22Rv1 (cell line): Measurements from ENCODE around the gene NFKBIZ.
A peak's percentile ranks its signal among the peaks of the same experiment; 100 is the strongest.

Experiments used
- H3K27ac ChIP-seq: fragments of 450-650 bp; 2 replicates; pipeline ENCODE4 v1.5.1; 2017
- ZFX ChIP-seq: fragments of 450-650 bp; IDR thresholded peaks from 2 replicates; pipeline ENCODE4 v1.6.1; 2017; ENCODE audit warnings: antibody characterized with exemption, borderline replicate concordance
- TF ChIP-seq, protein P1 (sequence below): fragments of 450-650 bp; IDR thresholded peaks from 2 replicates; pipeline ENCODE4 v1.5.1; 2017; ENCODE audit warnings: mild to moderate bottlenecking

NFKBIZ gene

DNA sequence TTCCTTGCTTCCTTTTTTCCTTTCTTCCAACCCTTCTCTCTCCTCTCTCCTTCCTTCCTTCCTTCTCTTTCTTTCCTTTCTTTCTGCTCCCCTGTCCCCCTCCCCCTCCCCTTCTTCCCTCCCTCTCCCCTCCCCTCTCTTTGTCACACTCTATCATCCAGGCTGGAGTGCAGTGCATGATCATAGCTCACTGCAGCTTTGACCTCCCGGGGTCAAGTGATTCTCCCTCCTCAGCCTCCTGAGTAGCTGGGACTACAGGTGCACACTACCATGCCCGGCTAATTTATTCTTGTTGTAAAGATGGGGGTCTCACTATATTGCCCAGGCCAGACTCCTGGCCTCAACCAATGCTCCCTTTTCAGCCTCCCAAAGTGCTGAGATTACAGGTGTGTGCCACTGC is 18.7 kb downstream of the NFKBIZ start:
- TF ChIP-seq, protein P1, sequence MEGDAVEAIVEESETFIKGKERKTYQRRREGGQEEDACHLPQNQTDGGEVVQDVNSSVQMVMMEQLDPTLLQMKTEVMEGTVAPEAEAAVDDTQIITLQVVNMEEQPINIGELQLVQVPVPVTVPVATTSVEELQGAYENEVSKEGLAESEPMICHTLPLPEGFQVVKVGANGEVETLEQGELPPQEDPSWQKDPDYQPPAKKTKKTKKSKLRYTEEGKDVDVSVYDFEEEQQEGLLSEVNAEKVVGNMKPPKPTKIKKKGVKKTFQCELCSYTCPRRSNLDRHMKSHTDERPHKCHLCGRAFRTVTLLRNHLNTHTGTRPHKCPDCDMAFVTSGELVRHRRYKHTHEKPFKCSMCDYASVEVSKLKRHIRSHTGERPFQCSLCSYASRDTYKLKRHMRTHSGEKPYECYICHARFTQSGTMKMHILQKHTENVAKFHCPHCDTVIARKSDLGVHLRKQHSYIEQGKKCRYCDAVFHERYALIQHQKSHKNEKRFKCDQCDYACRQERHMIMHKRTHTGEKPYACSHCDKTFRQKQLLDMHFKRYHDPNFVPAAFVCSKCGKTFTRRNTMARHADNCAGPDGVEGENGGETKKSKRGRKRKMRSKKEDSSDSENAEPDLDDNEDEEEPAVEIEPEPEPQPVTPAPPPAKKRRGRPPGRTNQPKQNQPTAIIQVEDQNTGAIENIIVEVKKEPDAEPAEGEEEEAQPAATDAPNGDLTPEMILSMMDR: no peak
- TF ChIP-seq ZFX: no peak
- peak overlapping the region; percentile 73 for H3K27ac ChIP-seq

DNA sequence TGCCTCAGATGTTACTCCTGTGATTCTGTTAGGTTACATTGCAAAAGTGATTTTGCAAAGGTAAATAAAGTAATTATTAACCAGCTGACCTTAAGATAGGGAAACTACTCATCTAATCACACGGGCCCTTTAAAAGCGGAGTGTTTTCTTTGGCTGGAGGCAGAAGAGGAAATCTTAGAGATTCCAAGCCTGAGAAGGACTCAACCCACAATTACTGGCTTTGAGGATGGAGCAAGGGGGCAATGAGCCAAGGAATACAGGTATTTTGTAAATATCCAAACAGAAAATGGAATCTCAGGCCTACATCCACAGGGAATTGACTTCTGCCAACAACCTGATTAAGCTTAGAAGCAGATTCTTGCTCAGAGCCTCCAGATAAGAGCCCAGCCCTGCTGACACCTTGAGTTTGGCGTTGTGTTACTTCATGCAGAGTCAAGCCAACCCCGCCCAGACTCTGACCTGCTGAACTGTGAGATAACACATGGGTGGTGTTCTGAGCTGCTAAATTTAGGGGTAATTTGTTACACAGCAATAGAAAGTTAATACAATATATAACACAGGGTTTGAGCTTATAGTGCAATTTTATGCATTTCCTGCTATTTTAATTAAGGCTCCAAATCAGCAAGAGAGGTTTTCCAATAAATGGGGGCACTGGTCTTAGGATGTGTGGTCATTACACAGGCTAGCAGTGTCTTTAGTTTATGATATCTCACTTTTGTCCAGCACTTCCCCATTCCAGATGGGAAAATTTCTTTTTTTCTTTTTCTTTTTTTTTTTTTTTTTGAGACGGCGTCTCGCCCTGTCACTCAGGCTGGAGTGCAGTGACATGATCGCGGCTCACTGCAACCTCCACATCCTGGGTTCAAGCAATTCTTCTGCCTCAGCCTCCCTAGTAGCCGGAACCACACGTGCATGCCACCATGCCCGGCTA is 19.5 kb downstream of the NFKBIZ start:
- H3K27ac ChIP-seq: peak overlapping the region; percentile 73
- TF ChIP-seq ZFX: no peak
- TF ChIP-seq, protein P1: no peak

DNA sequence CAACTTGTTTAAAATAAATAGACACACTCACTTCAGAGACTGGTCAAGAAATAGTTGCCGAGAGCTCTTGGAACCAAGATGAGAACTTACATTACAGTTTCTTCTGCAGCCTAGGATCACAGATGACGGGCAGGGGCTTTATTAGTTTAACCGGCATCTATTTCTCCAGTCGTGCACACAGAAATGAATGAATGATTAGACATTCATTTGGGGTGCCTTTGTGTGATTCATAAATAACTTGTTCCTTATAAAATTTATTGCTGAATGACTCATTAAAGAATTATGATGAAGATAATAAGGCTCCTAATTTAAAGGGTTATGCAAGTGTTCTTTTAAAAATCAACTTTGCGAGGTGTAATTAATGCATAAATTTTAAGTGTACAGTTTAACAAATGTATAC is 20.8 kb downstream of the NFKBIZ start:
- no peak for TF ChIP-seq ZFX
- TF ChIP-seq, protein P1: no peak
- H3K27ac ChIP-seq: no peak overlapping the region

DNA sequence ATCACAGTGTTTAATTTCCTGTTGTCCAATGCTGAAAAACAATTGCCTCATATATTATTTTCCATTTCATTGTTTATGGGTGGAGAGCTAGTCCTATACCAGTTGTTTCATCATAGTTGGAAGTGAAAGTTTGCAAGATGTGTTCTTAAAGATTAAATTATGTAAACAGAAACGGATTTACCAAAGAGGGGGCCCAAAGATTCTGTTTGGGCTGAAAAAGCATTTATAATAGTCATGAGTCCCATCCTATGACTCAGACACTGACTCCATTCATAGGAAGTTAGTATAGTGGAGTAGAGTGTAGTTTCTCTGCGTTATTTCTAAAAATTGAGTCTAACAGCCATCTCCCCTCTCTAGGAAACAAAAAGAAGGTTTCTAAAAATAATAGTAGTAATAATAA is 24.3 kb downstream of the NFKBIZ start:
- TF ChIP-seq, protein P1: no peak
- no peak for TF ChIP-seq ZFX

DNA sequence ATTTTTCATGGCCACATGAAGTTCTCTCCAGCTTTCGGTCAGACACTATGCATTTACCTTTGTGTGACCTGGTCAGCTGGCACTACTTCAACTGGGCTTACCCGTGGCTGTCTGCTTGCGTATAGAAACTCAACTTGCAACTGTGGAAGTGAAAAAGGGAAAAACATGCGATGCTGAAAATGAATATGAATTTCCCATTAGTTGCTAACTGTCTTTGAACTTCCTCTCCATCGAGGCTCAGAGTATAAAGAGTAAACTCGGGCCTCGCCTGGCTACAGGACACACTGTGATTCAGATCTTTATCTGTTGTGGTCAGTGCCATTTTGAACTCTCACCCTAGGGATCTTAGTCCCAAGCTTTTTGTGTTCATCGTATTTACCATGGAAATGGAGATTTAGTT is 26.8 kb downstream of the NFKBIZ start:
- TF ChIP-seq, protein P1: no peak
- TF ChIP-seq ZFX: no peak
- H3K27ac ChIP-seq: no peak overlapping the region

More for the DNA sequence above, 24.3 kb downstream of the NFKBIZ start:
- no peak overlapping the region for H3K27ac ChIP-seq

DNA sequence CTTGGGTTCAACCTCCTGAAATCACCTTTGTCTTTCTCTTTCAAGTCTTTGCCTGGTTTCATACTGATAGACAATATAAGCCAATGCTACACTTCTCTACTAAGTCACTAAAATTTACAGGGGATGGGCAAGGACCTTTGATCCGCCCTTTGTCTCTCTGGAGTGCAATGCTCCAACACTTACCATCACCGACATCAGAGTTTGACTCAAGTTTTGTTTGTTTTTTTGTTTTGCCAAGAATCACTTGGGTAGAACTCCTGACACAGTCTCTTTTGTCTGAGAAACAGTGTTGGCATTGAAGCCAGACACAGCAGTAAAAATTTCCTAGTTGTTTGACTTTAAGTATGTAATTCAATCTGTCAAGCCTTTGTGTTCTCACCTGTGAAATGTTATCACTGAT is 29.3 kb downstream of the NFKBIZ start:
- H3K27ac ChIP-seq: peak overlapping the region; percentile 56
- TF ChIP-seq, protein P1: no peak
- no peak for TF ChIP-seq ZFX

DNA sequence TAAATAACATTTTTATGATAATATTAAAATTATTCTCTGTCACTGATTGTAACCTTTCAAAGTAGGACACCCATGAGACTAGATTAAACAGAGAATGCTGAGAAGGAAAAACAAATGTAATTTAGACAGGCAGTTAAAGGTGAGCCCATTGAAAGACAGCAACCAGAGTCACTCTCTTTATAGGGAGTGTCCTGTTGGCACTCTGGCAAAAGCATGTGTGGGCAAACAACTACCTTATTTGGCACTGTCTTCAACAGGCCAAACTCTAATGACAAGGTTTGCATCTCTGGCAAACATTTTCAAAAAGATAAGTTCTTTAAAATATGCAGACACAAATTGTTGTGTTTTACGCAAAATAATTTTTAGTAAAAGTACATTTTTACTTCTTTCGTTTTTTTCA is 29.8 kb downstream of the NFKBIZ start:
- no peak for TF ChIP-seq ZFX
- TF ChIP-seq, protein P1: no peak
- peak overlapping the region; percentile 56 for H3K27ac ChIP-seq
